Ishikawa (cell line): ENCODE data around the gene KIAA1755.

Experiments
- CEBPB ChIP-seq: IDR thresholded peaks from 2 replicates; pipeline ENCODE4 v1.6.1; 2012
- CREB1 ChIP-seq: IDR thresholded peaks from 2 replicates; pipeline ENCODE4 v1.6.1; 2012; ENCODE audit warnings: low read depth
- EGR1 ChIP-seq: IDR thresholded peaks from 2 replicates; pipeline ENCODE4 v1.6.1; 2012
- EP300 ChIP-seq: IDR thresholded peaks from 2 replicates; pipeline ENCODE4 v1.6.1; 2012; ENCODE audit warnings: borderline replicate concordance
- FOXM1 ChIP-seq: IDR thresholded peaks from 2 replicates; pipeline ENCODE4 v1.6.1; 2012; ENCODE audit warnings: low read depth, borderline replicate concordance
- NFIC ChIP-seq: IDR thresholded peaks from 2 replicates; pipeline ENCODE4 v1.6.1; 2012
- RAD21 ChIP-seq: IDR thresholded peaks from 2 replicates; pipeline ENCODE4 v1.6.1; 2012; ENCODE audit warnings: low read depth
- TAF1 ChIP-seq: IDR thresholded peaks from 2 replicates; pipeline ENCODE4 v1.6.1; 2012; ENCODE audit warnings: low read depth, mild to moderate bottlenecking
- TCF12 ChIP-seq: IDR thresholded peaks from 2 replicates; pipeline ENCODE4 v1.6.1; 2012; ENCODE audit warnings: low read depth
- TEAD4 ChIP-seq: IDR thresholded peaks from 2 replicates; pipeline ENCODE4 v1.6.1; 2012
- YY1 ChIP-seq: IDR thresholded peaks from 2 replicates; pipeline ENCODE4 v1.6.1; 2012; ENCODE audit warnings: low read depth
- ZBTB7A ChIP-seq: IDR thresholded peaks from 2 replicates; pipeline ENCODE4 v1.6.1; 2012; ENCODE audit warnings: low read depth
- TF ChIP-seq, protein P1 (sequence below): IDR thresholded peaks from 2 replicates; pipeline ENCODE4 v1.6.1; 2012
- TF ChIP-seq, protein P2 (sequence below): IDR thresholded peaks from 2 replicates; pipeline ENCODE4 v1.6.1; 2012; ENCODE audit warnings: low read depth, mild to moderate bottlenecking
- TF ChIP-seq, protein P3 (sequence below): IDR thresholded peaks from 2 replicates; pipeline ENCODE4 v1.6.1; 2012

The KIAA1755 gene

DNA sequence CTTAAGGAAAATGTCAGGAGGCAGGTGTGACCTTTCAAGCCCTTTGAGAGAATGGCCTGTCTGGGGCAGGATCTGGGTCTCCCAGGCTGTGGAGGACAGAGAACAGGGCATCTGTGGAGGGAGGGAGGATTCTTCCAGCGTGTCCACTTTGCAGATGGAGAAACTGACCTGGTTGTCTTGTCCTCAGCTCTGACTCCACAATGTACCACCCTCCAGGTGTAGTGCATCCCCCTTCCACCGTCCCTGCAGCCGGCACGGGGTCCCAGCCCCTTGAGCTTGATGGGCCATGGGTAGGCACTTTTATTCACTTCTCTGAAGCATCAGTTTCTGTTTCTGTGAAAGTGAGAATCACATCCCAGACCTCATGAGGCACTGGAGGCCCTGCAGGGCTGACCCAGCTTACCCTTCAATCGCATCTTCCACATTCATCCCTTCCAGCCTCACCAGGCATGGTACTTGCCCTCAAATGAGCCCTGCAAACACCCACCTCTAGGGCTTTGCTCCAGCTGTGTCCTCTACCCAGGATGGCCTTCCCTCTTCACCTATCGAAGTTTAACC is 90.8 kb downstream of the KIAA1755 start:
- TF ChIP-seq ZBTB7A (no peak), EP300 (no peak), TAF1 (no peak), YY1 (no peak), TEAD4 (no peak), FOXM1 (no peak), TCF12 (no peak), CREB1 (no peak), EGR1 (no peak), CEBPB (no peak), NFIC (no peak), RAD21 (no peak)
- TF ChIP-seq, protein P1, sequence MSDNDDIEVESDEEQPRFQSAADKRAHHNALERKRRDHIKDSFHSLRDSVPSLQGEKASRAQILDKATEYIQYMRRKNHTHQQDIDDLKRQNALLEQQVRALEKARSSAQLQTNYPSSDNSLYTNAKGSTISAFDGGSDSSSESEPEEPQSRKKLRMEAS = no peak
- TF ChIP-seq, protein P2, sequence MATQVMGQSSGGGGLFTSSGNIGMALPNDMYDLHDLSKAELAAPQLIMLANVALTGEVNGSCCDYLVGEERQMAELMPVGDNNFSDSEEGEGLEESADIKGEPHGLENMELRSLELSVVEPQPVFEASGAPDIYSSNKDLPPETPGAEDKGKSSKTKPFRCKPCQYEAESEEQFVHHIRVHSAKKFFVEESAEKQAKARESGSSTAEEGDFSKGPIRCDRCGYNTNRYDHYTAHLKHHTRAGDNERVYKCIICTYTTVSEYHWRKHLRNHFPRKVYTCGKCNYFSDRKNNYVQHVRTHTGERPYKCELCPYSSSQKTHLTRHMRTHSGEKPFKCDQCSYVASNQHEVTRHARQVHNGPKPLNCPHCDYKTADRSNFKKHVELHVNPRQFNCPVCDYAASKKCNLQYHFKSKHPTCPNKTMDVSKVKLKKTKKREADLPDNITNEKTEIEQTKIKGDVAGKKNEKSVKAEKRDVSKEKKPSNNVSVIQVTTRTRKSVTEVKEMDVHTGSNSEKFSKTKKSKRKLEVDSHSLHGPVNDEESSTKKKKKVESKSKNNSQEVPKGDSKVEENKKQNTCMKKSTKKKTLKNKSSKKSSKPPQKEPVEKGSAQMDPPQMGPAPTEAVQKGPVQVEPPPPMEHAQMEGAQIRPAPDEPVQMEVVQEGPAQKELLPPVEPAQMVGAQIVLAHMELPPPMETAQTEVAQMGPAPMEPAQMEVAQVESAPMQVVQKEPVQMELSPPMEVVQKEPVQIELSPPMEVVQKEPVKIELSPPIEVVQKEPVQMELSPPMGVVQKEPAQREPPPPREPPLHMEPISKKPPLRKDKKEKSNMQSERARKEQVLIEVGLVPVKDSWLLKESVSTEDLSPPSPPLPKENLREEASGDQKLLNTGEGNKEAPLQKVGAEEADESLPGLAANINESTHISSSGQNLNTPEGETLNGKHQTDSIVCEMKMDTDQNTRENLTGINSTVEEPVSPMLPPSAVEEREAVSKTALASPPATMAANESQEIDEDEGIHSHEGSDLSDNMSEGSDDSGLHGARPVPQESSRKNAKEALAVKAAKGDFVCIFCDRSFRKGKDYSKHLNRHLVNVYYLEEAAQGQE = no peak
- TF ChIP-seq, protein P3, sequence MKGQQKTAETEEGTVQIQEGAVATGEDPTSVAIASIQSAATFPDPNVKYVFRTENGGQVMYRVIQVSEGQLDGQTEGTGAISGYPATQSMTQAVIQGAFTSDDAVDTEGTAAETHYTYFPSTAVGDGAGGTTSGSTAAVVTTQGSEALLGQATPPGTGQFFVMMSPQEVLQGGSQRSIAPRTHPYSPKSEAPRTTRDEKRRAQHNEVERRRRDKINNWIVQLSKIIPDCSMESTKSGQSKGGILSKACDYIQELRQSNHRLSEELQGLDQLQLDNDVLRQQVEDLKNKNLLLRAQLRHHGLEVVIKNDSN = no peak

DNA sequence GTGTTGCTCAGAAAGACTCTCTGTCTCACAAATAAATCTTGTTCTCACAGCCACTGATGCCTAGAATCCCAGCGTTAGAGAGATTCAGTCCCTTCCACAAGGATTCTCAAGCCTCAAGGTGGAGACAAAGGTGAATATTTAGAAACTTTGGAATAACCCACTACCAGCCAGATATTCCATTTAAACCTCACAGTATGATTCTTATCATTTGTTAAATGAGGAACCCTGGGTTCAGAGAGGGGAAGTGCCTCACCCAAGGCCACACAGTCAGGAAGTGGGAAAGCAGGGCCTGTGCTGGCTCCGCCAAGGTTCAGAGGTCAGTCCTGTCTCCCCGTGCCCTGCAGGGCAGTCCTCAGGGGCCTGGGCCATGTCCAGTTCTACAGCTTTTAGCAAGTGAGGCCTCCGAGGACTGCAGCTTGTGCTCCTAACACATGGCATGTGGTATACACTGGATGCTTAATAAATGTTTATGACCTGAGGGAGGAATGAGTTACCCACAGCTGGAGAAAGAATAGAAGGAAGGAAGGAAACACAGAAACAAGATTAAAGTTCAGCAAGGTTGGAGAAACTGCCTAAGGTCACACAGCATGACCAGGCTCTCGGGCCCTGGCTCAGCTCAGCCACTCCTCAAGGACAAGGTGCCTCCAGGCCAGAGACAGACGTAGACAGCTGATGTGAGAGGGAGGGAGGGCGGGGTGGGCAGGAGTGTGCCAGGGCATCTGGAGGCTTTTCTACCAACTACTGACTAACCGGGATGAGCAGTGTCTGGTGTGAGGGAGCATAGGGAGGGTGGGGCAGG is 91.5 kb downstream of the KIAA1755 start:
- TF ChIP-seq NFIC (no peak), CEBPB (no peak), RAD21 (peak; percentile 2; the same call in 1 of the 2 replicates)

DNA sequence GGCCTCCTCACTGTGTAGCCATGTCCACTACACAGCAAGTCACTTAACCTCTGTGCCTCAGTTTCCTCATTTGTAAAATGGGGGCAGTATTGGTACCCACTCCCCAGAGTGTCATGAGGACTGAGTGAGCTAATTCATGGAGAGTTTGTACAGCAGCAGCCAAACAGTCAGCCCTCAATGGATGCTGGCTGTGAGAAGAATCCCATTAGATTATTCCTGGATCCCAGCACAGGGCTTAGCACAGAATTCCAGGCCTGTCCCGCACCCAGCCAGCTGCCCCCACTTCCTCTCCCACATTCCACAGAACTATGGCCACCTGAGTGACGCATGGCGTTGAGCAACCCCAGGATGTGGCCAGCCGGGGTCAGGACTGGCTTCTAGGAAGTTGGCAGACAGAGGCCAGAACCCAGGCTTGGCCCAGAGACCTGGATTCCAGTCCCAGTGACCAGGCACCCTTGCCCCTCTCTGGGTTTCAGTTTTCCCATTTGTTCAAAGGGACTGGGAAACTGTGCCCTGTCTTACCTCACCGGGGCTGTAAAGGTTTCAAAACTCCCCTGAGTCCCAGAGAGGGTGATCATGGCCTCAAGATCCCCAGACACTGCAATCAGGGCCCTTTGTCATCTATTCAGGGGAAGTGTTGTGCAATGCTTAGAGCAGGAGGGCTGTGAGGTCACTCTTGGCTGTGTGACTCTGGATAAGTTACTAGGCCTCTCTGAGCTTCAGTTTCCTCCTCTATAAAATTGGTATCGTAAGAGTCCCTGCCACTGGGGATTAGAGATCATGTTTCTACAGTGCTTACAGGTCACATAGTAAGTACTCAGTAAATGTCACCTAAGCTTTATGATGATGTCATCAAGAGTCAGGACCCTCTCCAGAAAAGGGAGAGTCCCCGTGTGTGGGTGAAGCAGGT is 92.4 kb downstream of the KIAA1755 start:
- TF ChIP-seq TEAD4 = peak; percentile 78
- TF ChIP-seq EGR1 = no peak
- TF ChIP-seq, protein P3 = no peak
- TF ChIP-seq FOXM1 = 0 out of 2 replicates have a peak, but pooled peaks have one; percentile 20
- TF ChIP-seq, protein P2 = no peak
- TF ChIP-seq TAF1 = no peak
- peak; percentile 75 for TF ChIP-seq TCF12
- peak; percentile 86 for TF ChIP-seq EP300
- peak; percentile 86 for TF ChIP-seq CEBPB
- no peak for TF ChIP-seq CREB1
- TF ChIP-seq YY1 = no peak
- TF ChIP-seq ZBTB7A = no peak
- TF ChIP-seq, protein P1 = no peak; the same call in 1 of the 2 replicates
- TF ChIP-seq NFIC = peak; percentile 52
- TF ChIP-seq RAD21 = no peak; the same call in 1 of the 2 replicates

DNA sequence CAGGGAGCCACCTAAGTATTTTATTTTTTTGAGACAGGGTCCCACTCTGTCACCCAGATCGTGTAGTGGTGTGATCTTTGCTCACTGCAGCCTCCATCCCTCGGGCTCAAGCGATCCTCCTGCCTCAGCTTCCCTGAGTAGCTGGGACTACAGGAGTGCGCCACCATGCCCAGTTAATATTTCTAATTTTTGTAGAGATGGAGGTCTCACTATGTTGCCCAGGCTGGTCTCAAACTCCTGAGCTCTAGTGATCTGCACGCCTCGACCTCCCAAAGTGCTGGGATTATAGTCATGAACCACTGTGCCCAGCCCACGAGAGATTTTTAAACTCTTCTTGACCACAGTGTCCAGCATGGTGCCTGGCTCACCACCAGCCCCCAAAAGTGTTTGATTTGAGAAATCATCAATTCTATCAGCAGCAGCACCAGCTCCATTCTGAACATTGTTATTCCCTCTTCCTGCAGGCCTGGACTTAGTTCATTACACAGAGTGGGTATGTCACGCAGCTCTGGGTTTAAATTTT is 93.1 kb downstream of the KIAA1755 start:
- no peak for TF ChIP-seq TAF1
- TF ChIP-seq YY1 = no peak
- TF ChIP-seq CEBPB = no peak
- TF ChIP-seq TCF12 = no peak
- TF ChIP-seq, protein P2 = no peak
- TF ChIP-seq NFIC = no peak
- no peak for TF ChIP-seq TEAD4
- no peak for TF ChIP-seq ZBTB7A
- no peak for TF ChIP-seq FOXM1
- TF ChIP-seq, protein P1 = no peak
- no peak for TF ChIP-seq EGR1
- no peak for TF ChIP-seq EP300
- TF ChIP-seq, protein P3 = no peak
- TF ChIP-seq CREB1 = no peak
- no peak for TF ChIP-seq RAD21
